Esophagus mucosa (tissue), 1 donor: ENCODE measurements around the gene FAR2. TPM values are rescaled to one million over a fixed set of nuclear protein-coding genes. Genes with fewer than 3 reads are reported as not detected.
"Not testable (repeated sequence)": the region's sequence is repeated elsewhere in the genome, so short reads cannot be mapped to it uniquely, and the experiment has no call there.

ENCODE experiments used
- ATAC-seq: fragments of 200-7000 bp; cut with Tn5 transposase; one replicate; pipeline ENCODE4 v1.9.1; 2020
- total RNA-seq: library from RNA; stranded (reverse); gene quantifications from one replicate; pipeline ENCODE4 v1.2.4, GENCODE V29; 2023
- donor health status: DM: yes; HTN: yes; CAD: no.

FAR2 gene
- total RNA-seq, 1 donor from 2014 or later: 1.1 TPM

DNA sequence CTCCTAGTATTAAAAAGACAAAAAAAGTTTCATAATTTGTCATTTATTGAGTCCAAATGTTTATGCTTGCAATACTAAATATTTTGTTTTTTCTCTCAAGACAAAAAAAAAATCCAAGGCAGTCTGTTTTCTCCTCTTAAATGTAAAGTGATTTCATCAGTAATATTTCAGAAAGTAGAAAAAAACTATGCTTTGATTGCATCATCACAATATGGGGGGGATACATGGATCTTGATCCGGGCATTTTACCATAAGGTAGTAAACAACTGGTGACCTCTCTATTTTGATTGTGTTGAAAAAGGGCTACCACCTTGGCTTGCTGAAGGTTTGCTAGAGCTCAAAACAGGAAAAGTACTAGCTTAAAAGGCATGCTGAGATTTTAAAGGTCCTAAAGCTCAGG, 188.2 kb downstream of the FAR2 start:
- no peak for ATAC-seq

DNA sequence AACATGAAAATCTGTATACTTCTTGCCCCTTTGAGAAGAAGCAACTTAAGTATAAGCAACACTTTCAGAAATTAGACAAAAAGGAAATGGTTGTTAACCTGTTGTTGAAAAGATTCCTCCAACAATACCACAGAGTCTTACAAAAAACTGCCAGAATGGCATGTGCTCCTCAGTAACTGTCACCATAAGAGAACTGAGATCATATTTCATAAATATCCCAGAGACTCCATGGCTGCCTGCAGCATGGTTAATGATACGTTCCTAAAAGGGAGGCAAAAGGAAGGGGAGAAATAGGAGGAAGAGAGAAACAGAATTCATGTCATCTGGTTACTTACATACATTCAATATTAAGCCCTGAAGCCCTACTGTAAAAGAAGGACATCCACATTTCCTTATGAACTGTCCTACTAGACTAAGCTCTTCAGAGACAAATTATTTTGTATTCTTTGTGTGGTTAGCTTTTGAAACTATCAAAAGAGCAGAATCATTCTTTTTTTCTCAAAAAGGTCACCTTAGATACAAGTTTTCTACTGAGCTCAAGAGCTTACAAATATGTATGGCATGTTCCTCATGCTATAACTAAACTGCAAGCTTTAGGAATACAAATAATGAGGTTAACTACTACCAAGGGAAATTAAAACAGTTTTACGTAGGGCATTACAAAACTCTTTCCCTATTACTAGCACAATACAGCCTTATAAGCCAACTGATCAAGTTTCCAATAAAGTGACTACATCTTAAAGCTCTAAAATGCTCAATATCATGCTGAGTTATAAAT, 194.1 kb downstream of the FAR2 start:
- ATAC-seq: no peak

DNA sequence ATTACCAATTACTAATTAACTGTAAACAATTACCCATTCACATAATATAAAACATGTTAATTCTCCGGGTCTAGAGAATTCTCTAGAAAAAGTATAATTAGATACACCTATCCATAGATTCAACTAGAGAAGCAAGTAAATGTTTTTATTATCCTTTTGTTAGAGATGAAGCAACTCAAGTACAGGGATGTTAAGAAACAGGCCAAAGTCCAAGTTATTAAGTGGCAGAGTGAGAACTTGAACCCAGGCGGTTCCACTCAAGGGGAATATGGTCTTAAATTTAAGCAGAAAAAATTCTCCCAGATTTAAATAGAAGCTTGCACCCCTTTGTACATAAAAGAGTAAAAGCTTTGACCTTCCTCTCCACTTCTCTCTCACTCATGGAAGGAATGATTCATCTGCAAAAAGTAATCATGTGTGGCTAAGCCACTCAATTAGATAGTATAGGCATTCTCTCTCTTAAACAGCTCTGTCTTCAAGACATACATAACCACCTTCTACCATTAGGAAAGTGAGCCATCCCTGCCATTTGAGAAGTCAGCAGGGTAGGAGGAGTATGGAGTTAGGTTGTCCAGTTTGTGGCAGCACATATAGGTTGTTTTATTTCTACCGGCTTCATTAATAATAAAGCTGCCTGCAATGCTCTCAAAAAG, 197.8 kb downstream of the FAR2 start:
- ATAC-seq: no peak

DNA sequence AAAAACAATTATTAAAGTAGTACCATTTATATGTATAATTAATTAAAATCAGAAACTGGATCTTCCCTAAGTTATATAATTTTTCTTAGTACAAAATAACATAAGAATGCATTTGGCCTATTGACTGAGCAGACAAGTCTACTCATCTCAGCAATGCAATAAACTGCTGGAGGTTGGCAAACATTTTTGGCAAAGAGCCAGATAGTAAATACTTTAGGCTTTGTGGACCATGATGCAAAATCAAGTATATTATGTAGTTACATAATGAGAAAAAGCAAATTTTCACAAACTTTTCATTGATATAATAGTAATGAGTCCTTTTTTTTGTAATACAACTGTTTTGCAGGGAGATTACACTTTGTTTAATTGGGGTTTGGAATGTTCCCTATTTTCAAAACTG, 201.0 kb downstream of the FAR2 start:
- no peak for ATAC-seq

GRCh38 chr12:29354954-29355353, 205.9 kb downstream of the FAR2 start:
- no peak for ATAC-seq

DNA sequence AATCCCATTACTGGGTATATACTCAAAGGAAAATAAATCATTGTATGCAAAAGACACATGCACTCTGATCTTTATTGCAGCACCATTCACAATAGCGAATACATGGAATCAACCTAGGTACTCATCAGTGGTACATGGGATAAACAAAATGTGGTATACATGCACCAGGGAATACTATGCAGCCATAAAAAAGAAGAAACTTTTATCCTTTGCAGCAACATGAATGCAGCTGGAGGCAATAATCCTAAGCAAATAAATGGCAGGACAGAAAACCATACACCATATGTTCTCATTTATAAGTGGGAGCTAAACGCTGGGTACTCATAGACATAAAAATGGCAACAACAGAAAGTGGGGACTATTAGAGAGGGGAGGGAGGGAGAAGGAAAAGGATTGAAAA, 216.0 kb downstream of the FAR2 start:
- no peak for ATAC-seq

GRCh38 chr12:29374012-29374411, 224.9 kb downstream of the FAR2 start:
- no peak for ATAC-seq

DNA sequence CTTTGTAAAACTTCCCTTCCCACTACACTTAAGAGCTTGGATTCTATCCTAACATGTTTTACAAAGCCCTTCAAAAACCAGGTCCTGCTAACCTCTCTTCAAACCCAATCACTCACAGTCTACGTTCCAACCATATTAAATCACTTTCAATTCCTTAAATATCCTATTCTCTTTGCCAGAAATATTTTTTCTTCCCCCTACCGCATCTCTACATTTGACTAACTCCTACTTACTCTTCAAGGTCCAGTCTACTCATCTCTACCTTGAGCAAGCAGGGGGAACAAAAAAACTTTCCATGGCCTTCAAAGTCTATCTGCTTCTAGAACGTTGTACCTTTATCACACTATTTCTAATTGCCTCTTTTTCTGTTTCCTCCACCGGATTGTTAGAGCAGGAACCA, 225.8 kb downstream of the FAR2 start:
- no peak for ATAC-seq

- ATAC-seq: no peak
Measured at GRCh38 chr12:29376118-29376517, 227.0 kb downstream of the FAR2 start.

- peak; percentile 99 for ATAC-seq
Measured at GRCh38 chr12:29380536-29381523, 231.8 kb downstream of the FAR2 start, which contains the start of gene ERGIC2. Gene ERGIC2, minus strand, starts transcription at chr12:29381172. Its CDS starts 9,539 bp downstream, at chr12:29371633.

DNA sequence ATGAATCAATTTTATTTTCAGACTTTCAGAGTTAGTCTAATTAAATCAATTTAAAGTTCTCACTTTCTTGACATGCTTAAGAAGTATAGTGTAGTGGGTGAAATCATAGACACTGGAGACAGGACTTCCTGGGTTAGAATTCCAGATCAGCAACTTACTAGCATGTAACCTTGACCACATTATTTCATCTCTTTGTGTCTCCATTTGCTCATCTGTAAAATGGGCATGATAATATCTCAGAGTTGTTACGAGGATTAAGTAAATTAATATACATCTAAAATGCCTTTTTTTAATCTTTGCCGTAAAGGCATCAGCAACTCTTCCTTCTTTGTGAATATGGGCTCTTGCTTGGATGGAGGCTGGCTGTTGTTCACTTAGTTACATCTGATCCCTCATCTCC, 233.2 kb downstream of the FAR2 start:
- no peak for ATAC-seq

GRCh38 chr12:29385194-29385593, 236.1 kb downstream of the FAR2 start:
- not testable (repeated sequence) for ATAC-seq

Other genes with a start within 250 kb of the FAR2 start
- 43.3 TPM for gene ERGIC2, start 231.9 kb downstream of the FAR2 start, total RNA-seq